Natural killer cell (primary cell): Measurements from ENCODE around the gene HINT3. TPM values are rescaled to one million over a fixed set of nuclear protein-coding genes. Genes with fewer than 3 reads are reported as not detected.

Experiments used
- ATAC-seq, 3 donors: fragments of 150-1000 bp in 2 of 3; fragments of 200-7000 bp in 1 of 3; cut with Tn5 transposase; 1 replicate in 1 of 3; 2 replicates in 2 of 3; pipeline ENCODE4 v1.10.0; 2021; ENCODE audit warnings: mild to moderate bottlenecking in 2 of 3, moderate library complexity in 2 of 3
- DNase-seq, 2 donors: peaks; one replicate each; pipeline versions ENCODE4 v3.0.0 to v3.0.0-alpha.2; 2013 to 2021; ENCODE audit warnings: mixed read lengths in 1 of 2
- H3K27ac ChIP-seq: one replicate; pipeline ENCODE4 v1.5.1; 2013; ENCODE audit warnings: mild to moderate bottlenecking, low read length
- H3K27me3 ChIP-seq: one replicate; pipeline ENCODE4 v1.6.1; 2013; ENCODE audit warnings: low read length; ENCODE audit not compliant: control insufficient read depth, insufficient read depth
- H3K36me3 ChIP-seq: one replicate; pipeline ENCODE4 v1.6.1; 2013; ENCODE audit warnings: low read length; ENCODE audit not compliant: control insufficient read depth, insufficient read depth
- H3K4me1 ChIP-seq: one replicate; pipeline ENCODE4 v1.6.1; 2013; ENCODE audit warnings: low read length; ENCODE audit not compliant: control insufficient read depth, insufficient read depth
- H3K4me3 ChIP-seq: one replicate; pipeline ENCODE4 v1.5.1; 2013; ENCODE audit warnings: low read length
- H3K9me3 ChIP-seq: one replicate; pipeline ENCODE4 v1.6.1; 2013; ENCODE audit warnings: low read length; ENCODE audit not compliant: control insufficient read depth, insufficient read depth
- H3K27ac Mint-ChIP-seq, 2 donors: one replicate each; pipeline ENCODE4 v1.8.0; 2022; ENCODE audit warnings: mild to moderate bottlenecking in 2 of 2, mixed read lengths in 2 of 2, moderate library complexity in 1 of 2
- H3K27me3 Mint-ChIP-seq, 2 donors: one replicate each; pipeline ENCODE4 v1.8.0; 2022; ENCODE audit warnings: low read depth in 2 of 2, mixed read lengths in 2 of 2
- H3K36me3 Mint-ChIP-seq: one replicate; pipeline ENCODE4 v1.8.0; 2022; ENCODE audit warnings: mixed read lengths
- H3K4me1 Mint-ChIP-seq, 2 donors: one replicate each; pipeline ENCODE4 v1.8.0; 2022; ENCODE audit warnings: mixed read lengths in 2 of 2
- H3K4me3 Mint-ChIP-seq: one replicate; pipeline ENCODE4 v1.8.0; 2022; ENCODE audit warnings: mild to moderate bottlenecking, moderate library complexity, mixed read lengths
- H3K9me3 Mint-ChIP-seq, 2 donors: one replicate each; pipeline ENCODE4 v1.8.0; 2022; ENCODE audit warnings: mixed read lengths in 2 of 2
- CTCF ChIP-seq: fragments of 200-600 bp; IDR thresholded peaks from one replicate; pipeline ENCODE4 v1.8.0; 2022; ENCODE audit warnings: antibody characterized with exemption
- WGBS: methylation state at CpG from one replicate; pipeline ENCODE4 v1.1.7; 2013; ENCODE audit warnings: missing lambda C conversion rate; ENCODE audit not compliant: insufficient coverage; 5-methylcytosine and 5-hydroxymethylcytosine counted together
- intact Hi-C: fragments of 100-400 bp; cut with micrococcal nuclease; formaldehyde crosslinking; loops from one replicate; pipeline ENCODE4 v1.14.2; 2022
- total RNA-seq, 4 donors: library from RNA; stranded (reverse); fragments of 120-200 nt in 1 of 4; gene quantifications; one replicate each; pipeline versions ENCODE4 v1.2.3 to v1.2.4, GENCODE V29; 2013 to 2022

HINT3 gene
- total RNA-seq, 3 donors from 2014 or later (not counting 1 experiment from before 2014, with no cell fraction given): 9.7 to 10.5 (median 10.3) TPM

- ATAC-seq (no peak), DNase-seq (no peak)
- intact Hi-C loops: no loop called here
- Histone ChIP-seq H3K36me3 (no peaks in the 10 kb centered on the region), H3K27ac (no peak overlapping the region), H3K27me3 (no peaks in the 10 kb centered on the region), H3K4me3 (no peak overlapping the region), H3K4me1 (no peaks in the 10 kb centered on the region), H3K9me3 (no peaks in the 10 kb centered on the region)
- H3K36me3 Mint-ChIP-seq: no peaks in the 10 kb centered on the region
- 93% methylated on average over 1 of the region's 1 CpG for WGBS
- H3K4me1 Mint-ChIP-seq: no peaks in the 10 kb centered on the region
- peaks cover under 1 to 13% of the 10 kb centered on the region in 2 donors for H3K27me3 Mint-ChIP-seq
- H3K9me3 Mint-ChIP-seq: no peaks in the 10 kb centered on the region
- no peak for TF ChIP-seq CTCF
- H3K27ac Mint-ChIP-seq: no peak overlapping the region
- H3K4me3 Mint-ChIP-seq: no peak overlapping the region
Measured at GRCh38 chr6:125945378-125946141, 11.0 kb upstream of the HINT3 start.

- Mint-ChIP-seq H3K9me3 (no peaks in the 10 kb centered on the region), H3K36me3 (no peaks in the 10 kb centered on the region), H3K4me3 (no peak overlapping the region), H3K27me3 (peaks cover 0 to 14% of the 10 kb centered on the region in 2 donors), H3K27ac (no peak overlapping the region), H3K4me1 (no peaks in the 10 kb centered on the region)
- H3K27ac ChIP-seq: no peak overlapping the region
- H3K9me3 ChIP-seq: no peaks in the 10 kb centered on the region
- no peak overlapping the region for H3K4me3 ChIP-seq
- no peaks in the 10 kb centered on the region for H3K4me1 ChIP-seq
- H3K27me3 ChIP-seq: no peaks in the 10 kb centered on the region
- WGBS: 93% methylated on average over 2 of the region's 2 CpGs
- DNase-seq: no peak
- no peak for ATAC-seq
- H3K36me3 ChIP-seq: no peaks in the 10 kb centered on the region
- intact Hi-C loops: no loop called here
- TF ChIP-seq CTCF: no peak
Measured at GRCh38 chr6:125947615-125948014, 9.0 kb upstream of the HINT3 start.

DNA sequence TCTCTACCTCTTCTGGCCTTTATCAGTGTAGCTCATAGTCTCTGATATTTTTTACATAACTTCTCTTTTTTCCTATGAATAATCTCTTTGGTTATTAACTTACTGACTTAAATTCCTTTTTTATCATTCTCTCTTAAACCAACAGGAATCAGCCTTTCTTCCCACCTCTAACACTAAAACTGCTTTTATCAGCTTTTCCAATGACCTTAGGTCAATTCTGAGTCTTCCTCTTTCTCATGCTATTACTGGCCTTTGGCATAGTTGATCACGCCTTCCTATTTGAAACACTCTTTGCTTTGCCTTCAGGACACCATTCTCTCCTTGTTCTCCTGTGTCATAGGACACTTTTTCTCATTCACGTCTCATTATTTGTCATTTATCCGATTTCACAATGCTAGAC lies 8.1 kb upstream of the HINT3 start:
- Histone ChIP-seq H3K9me3 (no peaks in the 10 kb centered on the region), H3K4me3 (no peak overlapping the region), H3K27me3 (no peaks in the 10 kb centered on the region), H3K36me3 (no peaks in the 10 kb centered on the region), H3K27ac (no peak overlapping the region), H3K4me1 (no peaks in the 10 kb centered on the region)
- no peak for TF ChIP-seq CTCF
- H3K4me3 Mint-ChIP-seq: no peak overlapping the region
- H3K36me3 Mint-ChIP-seq: no peaks in the 10 kb centered on the region
- DNase-seq (no peak), ATAC-seq (no peak)
- intact Hi-C loops: no loop called here
- H3K9me3 Mint-ChIP-seq: no peaks in the 10 kb centered on the region
- H3K27me3 Mint-ChIP-seq: peaks cover 0 to 11% of the 10 kb centered on the region in 2 donors
- 81% methylated on average over 3 of the region's 3 CpGs for WGBS
- H3K4me1 Mint-ChIP-seq: no peaks in the 10 kb centered on the region
- H3K27ac Mint-ChIP-seq: no peak overlapping the region

DNA sequence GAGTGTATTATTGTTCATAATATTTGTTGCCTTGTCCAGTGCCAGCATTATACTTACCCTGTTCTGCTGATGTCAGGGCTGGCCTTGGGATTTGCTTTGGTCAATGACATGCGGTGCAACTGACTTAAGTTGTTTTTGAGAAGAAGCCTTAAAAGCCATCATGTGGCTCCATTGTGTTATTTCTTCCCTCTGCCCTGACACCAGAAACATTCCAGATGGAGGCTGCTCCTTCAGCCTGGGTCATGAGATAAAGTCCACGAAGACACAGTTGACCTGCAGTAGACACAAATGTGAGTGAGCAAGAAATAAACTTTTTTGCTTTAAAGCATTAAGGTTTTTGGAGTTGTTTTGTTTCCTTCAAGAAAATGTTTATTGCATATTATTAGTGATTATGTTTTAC lies 7.5 kb upstream of the HINT3 start:
- no peaks in the 10 kb centered on the region for H3K9me3 Mint-ChIP-seq
- H3K27me3 Mint-ChIP-seq: peaks cover 0 to 8% of the 10 kb centered on the region in 2 donors
- H3K4me3 ChIP-seq: no peak overlapping the region
- no peak overlapping the region for H3K4me3 Mint-ChIP-seq
- H3K36me3 ChIP-seq: no peaks in the 10 kb centered on the region
- H3K4me1 ChIP-seq: no peaks in the 10 kb centered on the region
- no peak overlapping the region for H3K27ac Mint-ChIP-seq
- no peaks in the 10 kb centered on the region for H3K36me3 Mint-ChIP-seq
- H3K4me1 Mint-ChIP-seq: no peaks in the 10 kb centered on the region
- H3K27ac ChIP-seq: no peak overlapping the region
- intact Hi-C loops: no loop called here
- 90% methylated on average over 2 of the region's 2 CpGs for WGBS
- no peaks in the 10 kb centered on the region for H3K27me3 ChIP-seq
- no peak for DNase-seq
- ATAC-seq: no peak
- TF ChIP-seq CTCF: no peak
- H3K9me3 ChIP-seq: no peaks in the 10 kb centered on the region
